CD4-positive, alpha-beta memory T cell (primary cell): Measurements from ENCODE around the gene NTSR2. TPM values are rescaled to one million over a fixed set of nuclear protein-coding genes. Genes with fewer than 3 reads are reported as not detected.

Experiments used
- CTCF ChIA-PET: fragments of 350-600 bp; sonication (Branson Sonifier 250); formaldehyde crosslinking; loops from one replicate; lab custom pipeline; 2021; ENCODE audit warnings: inconsistent platforms; ENCODE audit not compliant: partially characterized antibody; lab: Charles Lee
- POLR2A ChIA-PET: fragments of 350-600 bp; sonication (Branson Sonifier 250); formaldehyde crosslinking; loops from one replicate; lab custom pipeline; 2021; ENCODE audit not compliant: partially characterized antibody; lab: Charles Lee
- DNase-seq, 5 donors: peaks; one replicate each; pipeline versions ENCODE4 v3.0.0 to v3.0.0-alpha.2; 2020 to 2022; ENCODE audit warnings: mixed read lengths in 1 of 5
- H3K27ac ChIP-seq: one replicate; pipeline ENCODE4 v1.7.0; 2013; ENCODE audit warnings: low read depth, low read length
- H3K27me3 ChIP-seq: 2 replicates; pipeline ENCODE4 v1.7.0; 2013; ENCODE audit warnings: mild to moderate bottlenecking, low read length, moderate library complexity; ENCODE audit not compliant: insufficient read depth
- H3K36me3 ChIP-seq: 2 replicates; pipeline ENCODE4 v1.7.0; 2013; ENCODE audit warnings: mild to moderate bottlenecking, low read length, moderate library complexity; ENCODE audit not compliant: insufficient read depth
- H3K4me1 ChIP-seq: 2 replicates; pipeline ENCODE4 v1.7.0; 2013; ENCODE audit warnings: mild to moderate bottlenecking, low read length, moderate library complexity; ENCODE audit not compliant: insufficient read depth
- H3K4me3 ChIP-seq, 2 donors: one replicate each; pipeline ENCODE4 v1.7.0; 2013; ENCODE audit warnings: low read length in 2 of 2, mild to moderate bottlenecking in 1 of 2
- H3K9me3 ChIP-seq, 2 donors: one replicate each; pipeline ENCODE4 v1.7.0; 2013; ENCODE audit warnings: low read length in 2 of 2, control low read depth in 1 of 2; ENCODE audit not compliant: control insufficient read depth in 1 of 2
- H3K27ac Mint-ChIP-seq, 7 donors: one replicate each; pipeline ENCODE4 v1.8.0; 2020 to 2021; ENCODE audit warnings: mixed read lengths in 7 of 7, mild to moderate bottlenecking in 6 of 7, inconsistent platforms in 3 of 7, moderate library complexity in 3 of 7
- H3K27me3 Mint-ChIP-seq, 2 donors: one replicate each; pipeline ENCODE4 v1.8.0; 2020 to 2021; ENCODE audit warnings: mixed read lengths in 2 of 2
- H3K36me3 Mint-ChIP-seq, 2 donors: one replicate each; pipeline ENCODE4 v1.8.0; 2020 to 2021; ENCODE audit warnings: mixed read lengths in 2 of 2, inconsistent platforms in 1 of 2, mild to moderate bottlenecking in 1 of 2
- H3K4me1 Mint-ChIP-seq, 4 donors: one replicate each; pipeline ENCODE4 v1.8.0; 2020 to 2021; ENCODE audit warnings: mixed read lengths in 4 of 4, mild to moderate bottlenecking in 1 of 4
- H3K4me3 Mint-ChIP-seq, 8 donors: one replicate each; pipeline ENCODE4 v1.8.0; 2020 to 2021; ENCODE audit warnings: mixed read lengths in 8 of 8, mild to moderate bottlenecking in 7 of 8, moderate library complexity in 6 of 8, inconsistent platforms in 3 of 8
- H3K9me3 Mint-ChIP-seq, 8 donors: one replicate each; pipeline ENCODE4 v1.8.0; 2020 to 2021; ENCODE audit warnings: mixed read lengths in 8 of 8, mild to moderate bottlenecking in 5 of 8, inconsistent platforms in 3 of 8, moderate library complexity in 1 of 8
- intact Hi-C: fragments of 100-400 bp; cut with micrococcal nuclease; formaldehyde crosslinking; loops from one replicate; pipeline ENCODE4 v1.15.1; 2023
- polyA plus RNA-seq, 2 donors: library from polyadenylated mRNA; unstranded; fragments of 300-500 nt; fragmentation: Illumina TruSeq; gene quantifications; one replicate each; pipeline ENCODE4 v1.2.3, GENCODE V29; 2021
- total RNA-seq, 2 experiments: library from RNA; stranded (reverse); gene quantifications; one replicate each; pipeline ENCODE4 v1.2.3, GENCODE V29; 2021

Gene NTSR2
- total and polyA plus RNA-seq, 4 experiments from 2014 or later = not detected

GRCh38 chr2:11628675-11629074 lies 41.3 kb downstream of the NTSR2 start:
- ChIA-PET POLR2A (no interaction called here), CTCF (no interaction called here)
- Mint-ChIP-seq H3K9me3 (peaks cover 0 to 8% (median 0%) of the 10 kb centered on the region in 8 donors), H3K4me1 (peaks cover 0 to 1% (median under 1%) of the 10 kb centered on the region in 4 donors), H3K27me3 (peaks cover 1 to 5% of the 10 kb centered on the region in 2 donors), H3K4me3 (no peak overlapping the region), H3K36me3 (no peaks in the 10 kb centered on the region), H3K27ac (no peak overlapping the region)
- no peaks in the 10 kb centered on the region for H3K36me3 ChIP-seq
- intact Hi-C loops = no loop called here
- no peak overlapping the region for H3K4me3 ChIP-seq
- no peaks in the 10 kb centered on the region for H3K4me1 ChIP-seq
- H3K27ac ChIP-seq = no peak overlapping the region
- no peaks in the 10 kb centered on the region for H3K9me3 ChIP-seq
- H3K27me3 ChIP-seq = no peaks in the 10 kb centered on the region
- no peak for DNase-seq

GRCh38 chr2:11625671-11626070 lies 44.3 kb downstream of the NTSR2 start:
- Histone ChIP-seq H3K27me3 (no peaks in the 10 kb centered on the region), H3K36me3 (no peaks in the 10 kb centered on the region), H3K9me3 (no peaks in the 10 kb centered on the region), H3K4me1 (no peaks in the 10 kb centered on the region), H3K4me3 (no peak overlapping the region), H3K27ac (no peak overlapping the region)
- Mint-ChIP-seq H3K27me3 (peaks cover 3 to 5% of the 10 kb centered on the region in 2 donors), H3K27ac (no peak overlapping the region), H3K4me3 (no peak overlapping the region), H3K9me3 (peaks cover 0 to 8% (median 0%) of the 10 kb centered on the region in 8 donors), H3K36me3 (no peaks in the 10 kb centered on the region), H3K4me1 (peaks cover 0 to 1% (median under 1%) of the 10 kb centered on the region in 4 donors)
- intact Hi-C loops = no loop called here
- ChIA-PET CTCF (no interaction called here), POLR2A (no interaction called here)
- no peak for DNase-seq

- H3K4me1 ChIP-seq = no peaks in the 10 kb centered on the region
- no peaks in the 10 kb centered on the region for H3K36me3 ChIP-seq
- no peaks in the 10 kb centered on the region for H3K36me3 Mint-ChIP-seq
- H3K27ac Mint-ChIP-seq = no peak overlapping the region
- H3K9me3 Mint-ChIP-seq = peaks cover 0 to 8% (median 0%) of the 10 kb centered on the region in 8 donors
- CTCF ChIA-PET = no interaction called here
- H3K27me3 Mint-ChIP-seq = peaks cover 3 to 5% of the 10 kb centered on the region in 2 donors
- peaks cover 0 to 1% (median under 1%) of the 10 kb centered on the region in 4 donors for H3K4me1 Mint-ChIP-seq
- no peak overlapping the region for H3K27ac ChIP-seq
- H3K9me3 ChIP-seq = no peaks in the 10 kb centered on the region
- no peaks in the 10 kb centered on the region for H3K27me3 ChIP-seq
- no peak overlapping the region for H3K4me3 ChIP-seq
- H3K4me3 Mint-ChIP-seq = no peak overlapping the region
- intact Hi-C loops = no loop called here
- POLR2A ChIA-PET = no interaction called here
- DNase-seq = no peak
Measured at GRCh38 chr2:11624893-11625292, 45.1 kb downstream of the NTSR2 start.

- no peaks in the 10 kb centered on the region for H3K27me3 ChIP-seq
- ChIA-PET POLR2A (no interaction called here), CTCF (no interaction called here)
- intact Hi-C loops = no loop called here
- H3K27ac ChIP-seq = no peak overlapping the region
- DNase-seq = no peak
- H3K36me3 ChIP-seq = no peaks in the 10 kb centered on the region
- H3K36me3 Mint-ChIP-seq = no peaks in the 10 kb centered on the region
- no peak overlapping the region for H3K4me3 Mint-ChIP-seq
- no peak overlapping the region for H3K4me3 ChIP-seq
- no peaks in the 10 kb centered on the region for H3K9me3 ChIP-seq
- peaks cover 0 to 8% (median 0%) of the 10 kb centered on the region in 8 donors for H3K9me3 Mint-ChIP-seq
- no peaks in the 10 kb centered on the region for H3K4me1 ChIP-seq
- peaks cover 0 to 1% (median under 1%) of the 10 kb centered on the region in 4 donors for H3K4me1 Mint-ChIP-seq
- H3K27me3 Mint-ChIP-seq = peaks cover 4 to 5% of the 10 kb centered on the region in 2 donors
- no peak overlapping the region for H3K27ac Mint-ChIP-seq
Measured at GRCh38 chr2:11622611-11623010, 47.4 kb downstream of the NTSR2 start.

- Histone ChIP-seq H3K9me3 (no peaks in the 10 kb centered on the region), H3K27me3 (no peaks in the 10 kb centered on the region), H3K27ac (no peak overlapping the region), H3K36me3 (no peaks in the 10 kb centered on the region), H3K4me3 (no peak overlapping the region), H3K4me1 (no peaks in the 10 kb centered on the region)
- H3K4me3 Mint-ChIP-seq = no peak overlapping the region
- peaks cover 0 to 2% (median under 1%) of the 10 kb centered on the region in 4 donors for H3K4me1 Mint-ChIP-seq
- H3K27ac Mint-ChIP-seq = no peak overlapping the region
- peaks cover 0 to 2% (median 0%) of the 10 kb centered on the region in 8 donors for H3K9me3 Mint-ChIP-seq
- no peak for DNase-seq
- ChIA-PET POLR2A (no interaction called here), CTCF (no interaction called here)
- intact Hi-C loops = no loop called here
- no peaks in the 10 kb centered on the region for H3K36me3 Mint-ChIP-seq
- peaks cover 4 to 5% of the 10 kb centered on the region in 2 donors for H3K27me3 Mint-ChIP-seq
Measured at GRCh38 chr2:11621410-11621809, 48.6 kb downstream of the NTSR2 start.

GRCh38 chr2:11618708-11619062 lies 51.3 kb downstream of the NTSR2 start:
- Histone ChIP-seq H3K27ac (no peak overlapping the region), H3K4me1 (no peaks in the 10 kb centered on the region), H3K9me3 (no peaks in the 10 kb centered on the region), H3K4me3 (no peak overlapping the region), H3K36me3 (no peaks in the 10 kb centered on the region), H3K27me3 (no peaks in the 10 kb centered on the region)
- Mint-ChIP-seq H3K4me3 (no peak overlapping the region), H3K4me1 (peaks cover 0 to 1% (median 0%) of the 10 kb centered on the region in 4 donors), H3K27me3 (peaks cover 4 to 7% of the 10 kb centered on the region in 2 donors), H3K36me3 (no peaks in the 10 kb centered on the region), H3K9me3 (peaks cover 0 to 2% (median 0%) of the 10 kb centered on the region in 8 donors), H3K27ac (no peak overlapping the region)
- intact Hi-C loops = no loop called here
- ChIA-PET CTCF (no interaction called here), POLR2A (no interaction called here)
- no peak for DNase-seq

GRCh38 chr2:11617984-11618707 lies 51.8 kb downstream of the NTSR2 start:
- Histone ChIP-seq H3K36me3 (no peaks in the 10 kb centered on the region), H3K4me3 (no peak overlapping the region), H3K9me3 (no peaks in the 10 kb centered on the region), H3K27ac (no peak overlapping the region), H3K4me1 (no peaks in the 10 kb centered on the region), H3K27me3 (no peaks in the 10 kb centered on the region)
- Mint-ChIP-seq H3K27me3 (peaks cover 4 to 7% of the 10 kb centered on the region in 2 donors), H3K36me3 (no peaks in the 10 kb centered on the region), H3K4me3 (no peak overlapping the region), H3K4me1 (peaks cover 0 to 1% (median 0%) of the 10 kb centered on the region in 4 donors), H3K27ac (no peak overlapping the region), H3K9me3 (peaks cover 0 to 2% (median 0%) of the 10 kb centered on the region in 8 donors)
- ChIA-PET POLR2A (no interaction called here), CTCF (interaction anchor here (1.8 kb wide), 1 partner anchor 36 kb away, joined by 5 read pairs; no protein-coding TSS in a partner anchor)
- intact Hi-C loops = no loop called here
- no peak for DNase-seq
